GM13977 (cell line): ENCODE results near the gene AP4E1.

Source experiments
- DNase-seq: peaks from one replicate; pipeline ENCODE4 v3.0.0; 2012; ENCODE audit warnings: low spot score
- in situ Hi-C: fragments of 300-500 bp; cut with MboI; formaldehyde crosslinking; loops from one replicate; pipeline ENCODE4 v1.12.0; 2022; ENCODE audit warnings: low sequenced_read_pairs, low pct_unique_long_range_greater_than_20kb, mixed read lengths, inconsistent platforms; ENCODE audit not compliant: unreplicated experiment
- TF ChIP-seq, protein P1 (sequence below): IDR thresholded peaks from 2 replicates; pipeline ENCODE4 v1.5.1; 2012; ENCODE audit warnings: mild to moderate bottlenecking, control low read depth; ENCODE audit not compliant: insufficient read depth; ENCODE audit errors: extremely low read depth, missing control alignments

The AP4E1 gene

DNA sequence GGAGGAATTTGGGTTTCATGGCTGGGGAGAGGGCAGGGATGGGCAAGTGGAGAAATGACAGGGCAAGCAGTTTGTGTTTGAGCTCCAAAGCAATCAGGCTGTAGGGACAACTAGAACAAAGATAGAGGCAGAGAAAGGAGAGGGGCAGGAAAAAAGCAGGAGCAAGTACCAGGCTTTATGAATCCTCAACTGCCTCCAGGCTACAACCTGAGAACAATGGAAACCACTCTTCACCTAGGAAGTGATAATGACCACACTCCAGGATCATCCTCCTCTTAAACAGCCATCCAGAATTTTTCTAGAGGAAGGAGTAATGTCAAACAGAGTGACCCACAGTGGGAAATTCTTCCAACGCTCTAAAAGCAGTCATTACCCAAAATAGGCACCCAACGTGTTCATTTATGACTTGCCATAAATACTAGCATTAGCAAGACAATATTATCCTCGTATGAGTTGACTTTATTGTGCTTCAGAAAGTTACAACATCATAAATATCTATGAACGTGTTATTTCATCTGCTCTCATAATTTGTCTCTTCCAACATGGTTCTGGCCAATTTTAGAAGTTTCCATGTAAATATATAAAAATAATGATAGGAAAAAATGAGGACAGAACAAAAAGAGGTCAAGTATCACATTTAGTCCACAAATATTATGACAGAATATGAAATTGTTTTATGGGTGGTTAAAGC is 135.7 kb downstream of the AP4E1 start:
- no peak for DNase-seq
- in situ Hi-C loops: no loop called here
- TF ChIP-seq, protein P1, sequence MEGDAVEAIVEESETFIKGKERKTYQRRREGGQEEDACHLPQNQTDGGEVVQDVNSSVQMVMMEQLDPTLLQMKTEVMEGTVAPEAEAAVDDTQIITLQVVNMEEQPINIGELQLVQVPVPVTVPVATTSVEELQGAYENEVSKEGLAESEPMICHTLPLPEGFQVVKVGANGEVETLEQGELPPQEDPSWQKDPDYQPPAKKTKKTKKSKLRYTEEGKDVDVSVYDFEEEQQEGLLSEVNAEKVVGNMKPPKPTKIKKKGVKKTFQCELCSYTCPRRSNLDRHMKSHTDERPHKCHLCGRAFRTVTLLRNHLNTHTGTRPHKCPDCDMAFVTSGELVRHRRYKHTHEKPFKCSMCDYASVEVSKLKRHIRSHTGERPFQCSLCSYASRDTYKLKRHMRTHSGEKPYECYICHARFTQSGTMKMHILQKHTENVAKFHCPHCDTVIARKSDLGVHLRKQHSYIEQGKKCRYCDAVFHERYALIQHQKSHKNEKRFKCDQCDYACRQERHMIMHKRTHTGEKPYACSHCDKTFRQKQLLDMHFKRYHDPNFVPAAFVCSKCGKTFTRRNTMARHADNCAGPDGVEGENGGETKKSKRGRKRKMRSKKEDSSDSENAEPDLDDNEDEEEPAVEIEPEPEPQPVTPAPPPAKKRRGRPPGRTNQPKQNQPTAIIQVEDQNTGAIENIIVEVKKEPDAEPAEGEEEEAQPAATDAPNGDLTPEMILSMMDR: no peak

DNA sequence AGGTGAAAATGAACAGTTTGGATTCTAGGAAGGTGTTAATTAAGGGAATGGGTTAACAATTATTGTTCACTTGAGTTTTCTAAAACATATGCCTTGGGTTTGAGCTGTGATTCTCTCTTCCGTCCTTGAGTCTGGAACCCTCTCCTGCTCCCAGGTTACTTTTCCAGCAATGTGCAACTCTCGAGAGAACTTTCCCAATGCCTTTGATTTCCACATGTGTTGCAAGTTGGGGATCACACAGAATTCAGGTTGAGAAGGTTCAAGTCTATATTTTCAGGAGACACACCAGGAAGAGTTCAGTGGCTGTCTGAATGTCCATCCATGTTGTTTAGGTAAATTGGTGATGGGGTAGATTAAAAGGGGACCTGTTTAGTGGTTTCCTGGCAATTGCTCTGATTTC is 137.5 kb downstream of the AP4E1 start:
- in situ Hi-C loops: no loop called here
- TF ChIP-seq, protein P1: no peak

DNA sequence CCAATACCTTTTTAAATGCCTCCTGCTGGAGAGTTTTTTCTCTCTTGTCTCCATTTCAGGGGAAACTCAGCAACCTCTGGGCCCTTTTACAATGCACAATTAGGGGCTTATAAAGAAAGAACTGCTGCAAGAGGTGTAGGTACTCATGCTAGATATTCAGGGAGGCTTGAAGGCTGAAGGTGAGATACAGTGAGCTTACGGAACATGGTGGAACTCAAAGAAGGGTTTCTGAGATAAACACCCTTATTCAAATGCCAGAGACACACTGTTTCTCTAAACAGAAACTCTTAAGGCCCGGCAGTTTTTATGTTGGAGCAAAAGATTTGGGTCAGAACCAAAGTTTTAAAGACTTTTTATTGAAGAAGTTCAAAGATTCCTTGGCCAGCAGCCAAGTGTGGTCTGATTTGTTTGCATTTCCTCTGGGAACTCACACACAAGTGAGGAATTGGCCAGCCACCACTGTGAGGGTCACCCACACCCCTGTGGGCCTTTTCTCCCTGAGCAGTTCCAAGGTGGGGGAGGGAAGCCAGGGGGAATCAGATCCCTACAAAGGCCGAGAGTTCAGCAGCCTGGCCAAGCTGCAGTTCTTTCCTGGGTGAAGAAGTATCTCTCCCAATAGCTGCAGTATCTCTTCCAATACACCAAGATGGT is 138.4 kb downstream of the AP4E1 start:
- TF ChIP-seq, protein P1: no peak
- in situ Hi-C loops: no loop called here
- DNase-seq: no peak

More for the DNA sequence above, 137.5 kb downstream of the AP4E1 start:
- no peak for DNase-seq

DNA sequence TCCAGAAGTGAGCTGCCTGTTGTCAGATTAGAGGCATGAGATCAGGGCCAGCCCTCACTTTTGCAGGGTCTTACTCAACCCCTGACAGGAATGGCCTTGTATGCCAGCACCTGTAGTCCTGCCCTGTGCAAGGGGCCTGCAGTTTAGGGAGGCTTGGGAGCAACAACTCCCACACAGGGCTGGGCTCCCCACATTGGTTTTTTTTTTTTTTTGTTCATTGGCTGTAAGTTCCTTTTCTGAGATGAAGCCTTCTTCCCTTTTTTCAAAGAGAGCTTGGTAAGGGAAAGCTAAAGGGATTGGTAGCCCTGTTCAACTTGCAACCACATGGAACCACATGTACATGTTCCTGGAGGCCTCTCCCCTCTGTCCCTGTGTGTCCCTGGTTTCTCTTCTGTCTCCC is 139.8 kb downstream of the AP4E1 start:
- TF ChIP-seq, protein P1: no peak
- DNase-seq: no peak
- in situ Hi-C loops: no loop called here

DNA sequence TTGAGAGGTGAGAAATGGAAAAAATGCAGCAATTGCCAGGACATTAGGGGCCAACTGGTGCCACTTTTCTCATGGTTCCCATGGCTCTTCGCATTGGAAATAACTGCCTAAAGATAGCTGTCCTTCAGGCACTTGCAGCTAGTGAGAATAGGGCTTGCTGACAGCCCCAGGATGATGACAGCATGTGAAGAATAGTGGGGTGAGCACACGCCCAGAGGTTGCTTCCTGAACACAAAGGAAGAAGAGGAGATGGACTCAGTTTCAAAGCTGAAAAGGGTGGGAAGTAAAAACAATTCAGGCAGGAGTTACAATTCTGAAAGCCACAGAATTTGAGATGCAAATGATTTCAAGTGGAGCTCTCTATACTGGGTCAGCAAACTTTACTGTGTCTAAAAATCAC is 140.6 kb downstream of the AP4E1 start:
- in situ Hi-C loops: no loop called here
- DNase-seq: no peak
- TF ChIP-seq, protein P1: no peak

DNA sequence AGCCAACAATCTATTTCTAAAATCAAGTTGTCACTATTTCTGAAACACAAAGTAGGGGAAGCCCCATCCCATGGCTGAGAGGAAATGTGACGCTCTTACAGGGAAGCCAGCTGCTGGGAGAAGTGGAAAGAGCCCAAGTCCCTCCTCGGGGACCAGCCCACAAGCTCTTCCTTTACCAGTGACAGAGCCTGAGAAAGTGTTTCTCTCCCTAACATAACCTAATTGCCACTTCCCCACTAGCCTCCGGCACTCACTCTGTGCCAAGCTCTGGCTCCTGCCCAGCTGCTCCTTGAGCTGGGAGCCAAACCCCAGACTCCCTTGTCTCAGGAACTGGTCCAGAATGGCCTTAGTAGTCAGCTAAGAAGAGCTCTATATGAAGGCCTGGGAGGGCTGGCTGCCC is 143.3 kb downstream of the AP4E1 start:
- in situ Hi-C loops: no loop called here
- TF ChIP-seq, protein P1: no peak
- DNase-seq: no peak

DNA sequence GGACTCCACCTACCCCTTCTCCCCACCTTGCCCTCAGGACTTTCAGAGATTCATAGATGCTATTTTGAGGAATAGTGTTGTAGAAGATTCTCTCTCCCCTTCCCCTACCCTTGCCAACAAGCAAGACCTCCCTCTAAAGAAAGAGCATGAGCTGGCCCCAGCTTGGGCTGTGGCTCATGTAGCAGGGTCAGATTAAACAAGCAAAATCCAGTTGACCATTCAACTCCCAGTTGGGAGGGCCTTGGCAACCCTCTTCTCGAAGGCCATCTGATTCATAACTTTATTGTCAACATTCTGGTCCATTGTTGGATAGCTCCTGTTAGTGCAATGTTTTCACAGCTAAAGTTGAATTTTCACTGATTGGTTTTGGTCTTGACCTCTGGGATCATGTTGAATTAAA is 145.1 kb downstream of the AP4E1 start:
- no peak for DNase-seq
- TF ChIP-seq, protein P1: no peak
- in situ Hi-C loops: no loop called here
